ENCODE results near the gene CLDN22. TPM values are rescaled to one million over a fixed set of nuclear protein-coding genes. Genes with fewer than 3 reads are reported as not detected.
A peak's percentile ranks its signal among the peaks of the same experiment; 100 is the strongest.
"Not testable (repeated sequence)": the region's sequence is repeated elsewhere in the genome, so short reads cannot be mapped to it uniquely, and the experiment has no call there.

The CLDN22 gene
- total RNA-seq, 1 donor from 2014 or later: not detected

- Mint-ChIP-seq H3K9me3 (peaks cover 6% of the 10 kb centered on the region), H3K27me3 (ENCODE audit: low read depth) (no peaks in the 10 kb centered on the region), H3K27ac (ENCODE audit: unreplicated experiment) (no peak overlapping the region), H3K36me3 (ENCODE audit: low read depth) (peaks cover 12% of the 10 kb centered on the region), H3K4me1 (peaks cover 17% of the 10 kb centered on the region), H3K4me3 (no peak overlapping the region)
- no peak for TF ChIP-seq CTCF (conservative IDR thresholded peaks at IDR 0.05)
- DNase-seq (ENCODE audit: low read depth, low spot score): no peak
These were observed 6.8 kb upstream of the CLDN22 start for GRCh38 chr4:183326853-183327252.

GRCh38 chr4:183326387-183326786 is 6.3 kb upstream of the CLDN22 start:
- Mint-ChIP-seq H3K4me1 (peaks cover 21% of the 10 kb centered on the region), H3K36me3 (ENCODE audit: low read depth) (peaks cover 12% of the 10 kb centered on the region)
- H3K4me3 Mint-ChIP-seq; DNase-seq (ENCODE audit: low read depth, low spot score); H3K27ac Mint-ChIP-seq (ENCODE audit: unreplicated experiment); H3K9me3 Mint-ChIP-seq; H3K27me3 Mint-ChIP-seq (ENCODE audit: low read depth): not testable (repeated sequence)

- peaks cover 6% of the 10 kb centered on the region for H3K9me3 Mint-ChIP-seq
- no peaks in the 10 kb centered on the region for H3K27me3 Mint-ChIP-seq (ENCODE audit: low read depth)
- peaks cover 12% of the 10 kb centered on the region for H3K36me3 Mint-ChIP-seq (ENCODE audit: low read depth)
- no peak overlapping the region for H3K4me3 Mint-ChIP-seq
- DNase-seq (ENCODE audit: low read depth, low spot score): no peak
- TF ChIP-seq CTCF (conservative IDR thresholded peaks at IDR 0.05): no peak
- H3K4me1 Mint-ChIP-seq: peaks cover 34% of the 10 kb centered on the region
- no peak overlapping the region for H3K27ac Mint-ChIP-seq (ENCODE audit: unreplicated experiment)
These were observed 4.5 kb upstream of the CLDN22 start for GRCh38 chr4:183324619-183325018.

- not testable (repeated sequence) for H3K27ac Mint-ChIP-seq (ENCODE audit: unreplicated experiment); H3K4me3 Mint-ChIP-seq; H3K9me3 Mint-ChIP-seq; DNase-seq (ENCODE audit: low read depth, low spot score); H3K27me3 Mint-ChIP-seq (ENCODE audit: low read depth)
- peaks cover 12% of the 10 kb centered on the region for H3K36me3 Mint-ChIP-seq (ENCODE audit: low read depth)
- peaks cover 34% of the 10 kb centered on the region for H3K4me1 Mint-ChIP-seq
These were observed 4.0 kb upstream of the CLDN22 start for GRCh38 chr4:183324056-183324455.

- H3K27ac Mint-ChIP-seq (ENCODE audit: unreplicated experiment): no peak overlapping the region
- DNase-seq (ENCODE audit: low read depth, low spot score): no peak
- peaks cover 6% of the 10 kb centered on the region for H3K9me3 Mint-ChIP-seq
- peaks cover 12% of the 10 kb centered on the region for H3K36me3 Mint-ChIP-seq (ENCODE audit: low read depth)
- H3K4me3 Mint-ChIP-seq: no peak overlapping the region
- no peaks in the 10 kb centered on the region for H3K27me3 Mint-ChIP-seq (ENCODE audit: low read depth)
- TF ChIP-seq CTCF (conservative IDR thresholded peaks at IDR 0.05): no peak
- peaks cover 30% of the 10 kb centered on the region for H3K4me1 Mint-ChIP-seq
These were observed 3.2 kb upstream of the CLDN22 start for GRCh38 chr4:183323295-183323694.

- Mint-ChIP-seq H3K27me3 (ENCODE audit: low read depth) (no peaks in the 10 kb centered on the region), H3K4me1 (peaks cover 30% of the 10 kb centered on the region), H3K36me3 (ENCODE audit: low read depth) (peaks cover 12% of the 10 kb centered on the region), H3K4me3 (no peak within 1 kb of the TSS), H3K27ac (ENCODE audit: unreplicated experiment) (peak within 1 kb of the TSS; percentile 75), H3K9me3 (peaks cover 6% of the 10 kb centered on the region)
- no peak for TF ChIP-seq CTCF (conservative IDR thresholded peaks at IDR 0.05)
- no peak for DNase-seq (ENCODE audit: low read depth, low spot score)
These were observed 2.2 kb upstream of the CLDN22 start, which contains the start of gene CLDN24 for GRCh38 chr4:183322326-183322725. TSS of gene CLDN24 (minus strand) at chr4:183322426. CDS start at chr4:183322426, 0 bp downstream.

- Mint-ChIP-seq H3K27me3 (ENCODE audit: low read depth) (no peaks in the 10 kb centered on the region), H3K36me3 (ENCODE audit: low read depth) (peaks cover 8% of the 10 kb centered on the region), H3K9me3 (peaks cover 5% of the 10 kb centered on the region), H3K4me3 (no peak overlapping the region), H3K4me1 (peaks cover 30% of the 10 kb centered on the region), H3K27ac (ENCODE audit: unreplicated experiment) (peak overlapping the region; percentile 31)
- no peak for TF ChIP-seq CTCF (conservative IDR thresholded peaks at IDR 0.05)
- DNase-seq (ENCODE audit: low read depth, low spot score): no peak
These were observed 1.4 kb upstream of the CLDN22 start for GRCh38 chr4:183321516-183321915.

Data from neural crest cell (in vitro differentiated cells).